Activated gamma-delta T cell treated with Interleukin-2 at 50 U/mL for 16 hours (primary cell): ENCODE measurements around the gene PPARA.

Experiments
- DNase-seq: peaks from one replicate; pipeline ENCODE4 v3.0.0-alpha.2; 2020

The PPARA gene

DNA sequence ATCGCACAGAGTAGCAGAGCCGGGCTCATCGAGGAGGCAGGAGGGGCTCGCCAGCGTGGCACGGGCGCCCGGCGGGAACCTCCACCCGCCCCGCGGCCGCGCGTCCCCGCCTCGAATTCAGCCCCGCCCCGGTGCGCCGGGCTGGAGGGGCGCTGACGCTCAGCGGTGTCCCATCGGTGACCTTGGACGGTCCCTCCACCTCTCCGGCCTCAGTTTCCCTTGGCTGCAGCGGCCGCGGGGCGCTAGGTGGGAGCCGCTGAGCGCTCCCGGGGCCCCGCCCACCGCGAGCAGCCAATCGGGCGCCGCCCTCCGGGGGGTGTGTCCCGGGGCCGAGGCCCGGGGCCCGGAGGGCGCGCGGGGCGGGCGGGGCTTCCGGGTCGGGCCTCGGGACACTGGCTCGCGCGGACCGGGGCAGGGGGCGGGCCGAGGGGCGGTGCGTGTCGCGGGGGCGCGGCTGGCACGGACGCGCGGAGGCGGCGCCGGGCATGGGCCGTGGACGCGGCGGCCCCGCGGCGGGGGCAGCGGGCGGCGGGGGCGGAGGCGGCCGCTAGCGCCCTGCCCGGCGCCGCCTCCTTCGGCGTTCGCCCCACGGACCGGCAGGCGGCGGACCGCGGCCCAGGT, at the start of gene PPARA:
Gene PPARA (plus strand): TSS at position 493 of the 621 bp plus-strand sequence. CDS start 47,858 bp downstream, outside the sequence.
- DNase-seq, result peak; percentile 81

GRCh38 chr22:46102159-46102558, 48.2 kb upstream of the PPARA start:
- no peak for DNase-seq

GRCh38 chr22:46102752-46103151, 47.6 kb upstream of the PPARA start:
- DNase-seq, result no peak

DNA sequence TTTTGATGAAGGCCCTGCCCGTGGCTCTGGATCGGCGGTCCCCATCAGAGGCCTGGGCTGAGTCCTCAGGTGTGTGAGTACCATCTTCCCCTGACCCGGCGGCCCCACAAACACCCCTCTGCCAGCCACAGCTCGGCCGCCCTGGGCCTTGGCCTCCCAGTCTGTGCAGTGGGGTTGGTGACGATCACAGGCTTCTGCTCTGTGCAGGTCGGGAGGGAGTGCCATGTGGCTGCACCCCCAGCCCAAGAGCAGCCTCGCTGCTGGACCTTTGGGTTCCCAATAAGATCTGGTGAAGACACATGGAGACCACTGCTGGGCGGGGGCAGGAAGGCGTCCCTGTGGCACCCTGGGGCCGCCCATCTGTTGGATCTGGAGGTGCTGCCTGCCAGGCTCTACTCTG, 47.1 kb upstream of the PPARA start:
- DNase-seq, result no peak

- no peak for DNase-seq
These were observed 46.7 kb upstream of the PPARA start for GRCh38 chr22:46103664-46104063.

DNA sequence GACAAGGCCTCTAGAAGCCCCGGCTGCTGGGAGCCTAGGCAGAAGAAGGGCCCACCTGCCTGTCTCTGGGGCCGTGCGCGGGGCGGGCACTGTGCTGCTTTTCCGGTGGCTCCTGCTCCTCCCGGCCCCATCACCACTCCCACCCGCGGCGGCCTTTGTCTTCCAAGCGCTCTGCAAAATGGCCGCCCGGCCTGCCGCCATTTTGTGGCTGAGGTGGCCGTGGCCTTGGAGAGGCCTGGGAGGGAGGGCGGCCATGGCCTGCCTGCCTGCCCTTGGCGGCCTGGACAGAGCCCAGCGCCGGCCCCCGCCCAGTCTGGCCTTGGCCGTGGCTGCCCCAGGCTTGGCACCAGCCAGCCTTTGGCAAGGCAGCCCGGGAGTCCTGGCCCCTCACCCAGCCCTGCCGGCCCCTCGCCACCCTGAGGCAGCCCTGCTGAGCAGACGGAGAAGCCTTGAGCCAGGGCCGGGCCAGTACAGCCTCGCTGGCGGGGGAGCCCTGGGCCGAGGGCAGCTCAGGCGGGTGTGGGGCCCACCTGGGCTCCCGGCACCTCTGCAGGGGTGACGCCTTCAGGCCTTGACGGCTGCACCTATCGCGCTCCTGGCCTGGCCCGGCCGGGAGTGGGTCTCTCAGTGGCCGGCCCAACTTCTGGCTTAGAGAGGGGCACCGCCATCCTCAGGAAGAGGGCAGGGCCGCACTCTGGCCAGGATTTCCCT, 46.0 kb upstream of the PPARA start:
- DNase-seq, result no peak

DNA sequence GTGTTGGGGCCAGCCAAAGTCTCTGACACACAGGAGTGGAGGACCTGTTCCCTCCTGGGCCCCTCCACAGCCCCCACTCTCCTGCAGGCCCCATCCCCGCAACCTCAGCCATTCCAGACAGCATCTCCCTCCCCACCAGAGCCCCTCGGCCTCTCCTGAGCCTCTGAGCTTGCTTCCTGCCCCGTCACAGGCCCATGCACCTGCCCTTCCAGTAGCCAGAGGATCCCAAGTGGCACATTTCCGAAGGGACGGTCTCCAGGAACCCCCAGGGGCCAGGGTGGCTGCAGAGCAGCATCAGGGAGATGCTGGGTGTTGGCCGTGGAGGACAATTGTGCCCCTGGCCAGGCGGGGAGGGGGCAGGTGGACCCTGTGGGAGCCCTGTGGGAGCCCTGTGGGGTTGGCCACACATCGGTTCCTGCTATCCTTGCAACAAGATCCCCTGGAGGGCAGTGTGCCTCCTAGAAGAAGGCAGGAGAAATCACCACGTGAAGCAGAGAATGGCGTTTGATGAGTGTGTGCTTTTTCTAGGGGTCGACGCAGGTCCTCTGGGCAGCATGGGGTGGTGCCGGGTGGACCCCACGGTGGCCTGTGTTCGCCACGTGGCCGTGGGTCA, 45.3 kb upstream of the PPARA start:
- DNase-seq, result no peak

DNA sequence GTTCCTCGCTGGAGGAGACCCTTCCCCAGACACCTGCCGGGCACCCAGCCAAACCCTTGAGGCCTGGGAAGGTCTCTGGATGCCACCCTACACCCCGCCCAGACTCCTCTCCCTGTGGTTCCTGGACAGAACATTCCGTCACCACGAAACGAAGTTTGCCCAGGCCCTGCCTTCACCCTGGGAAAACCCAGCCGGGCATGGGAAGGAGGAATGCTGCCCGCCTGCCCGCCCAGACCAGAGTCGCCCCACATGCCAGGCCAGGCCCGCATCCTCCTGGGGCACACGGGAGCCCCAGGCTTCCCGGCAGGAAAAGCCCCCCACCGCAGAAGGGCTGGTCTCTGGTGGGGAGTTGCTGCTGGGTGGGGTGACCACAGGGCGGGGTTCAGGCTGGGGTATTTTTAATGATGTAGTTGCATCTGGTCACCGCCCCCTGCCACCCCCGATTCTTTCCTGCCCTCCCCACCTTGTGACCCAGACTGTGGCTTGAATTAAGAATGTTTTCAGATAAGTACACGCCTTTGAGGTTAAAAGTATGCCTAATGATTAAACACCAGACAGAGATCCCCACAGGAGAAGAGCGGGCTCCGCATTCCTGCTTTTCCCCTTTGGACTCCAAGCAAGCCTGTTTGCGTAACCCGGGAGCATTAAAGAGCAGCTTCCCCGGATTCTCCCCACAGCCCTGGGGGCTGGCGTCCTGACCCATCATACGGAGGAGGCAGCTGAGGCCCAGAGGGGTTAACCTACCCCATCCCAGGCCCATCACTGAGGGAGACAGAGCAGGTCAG, 44.6 kb upstream of the PPARA start:
- DNase-seq, result no peak

GRCh38 chr22:46106279-46107022, 43.9 kb upstream of the PPARA start:
- no peak for DNase-seq

DNA sequence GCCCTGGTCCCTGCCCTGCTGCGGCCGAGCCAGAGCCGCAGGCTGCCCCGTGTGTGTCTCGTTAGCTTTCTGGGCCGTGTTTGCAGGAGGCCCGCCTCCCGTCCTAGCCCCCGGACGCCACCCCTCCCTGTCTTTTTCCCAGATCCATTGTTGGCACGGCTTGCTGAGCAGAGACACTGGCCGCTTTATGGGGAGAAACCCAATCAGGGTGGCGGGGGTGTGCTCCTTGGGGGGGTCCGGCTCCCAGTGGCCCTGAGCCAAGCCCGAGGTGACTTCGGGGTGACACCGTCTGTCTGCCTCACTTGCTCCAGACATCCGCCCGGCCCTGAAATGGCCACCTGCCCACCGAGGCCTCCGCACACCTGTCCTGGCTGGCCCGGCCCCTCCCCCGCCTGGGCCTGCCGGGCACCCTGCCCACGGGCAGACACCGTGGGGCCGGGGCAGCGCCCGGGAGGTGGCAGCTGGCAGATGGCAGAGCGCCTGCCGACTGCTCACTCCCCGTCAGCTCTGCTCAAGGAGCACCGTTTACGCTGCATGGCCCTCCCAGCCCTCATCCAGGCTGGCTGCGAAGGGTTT, 43.1 kb upstream of the PPARA start:
- no peak for DNase-seq

DNA sequence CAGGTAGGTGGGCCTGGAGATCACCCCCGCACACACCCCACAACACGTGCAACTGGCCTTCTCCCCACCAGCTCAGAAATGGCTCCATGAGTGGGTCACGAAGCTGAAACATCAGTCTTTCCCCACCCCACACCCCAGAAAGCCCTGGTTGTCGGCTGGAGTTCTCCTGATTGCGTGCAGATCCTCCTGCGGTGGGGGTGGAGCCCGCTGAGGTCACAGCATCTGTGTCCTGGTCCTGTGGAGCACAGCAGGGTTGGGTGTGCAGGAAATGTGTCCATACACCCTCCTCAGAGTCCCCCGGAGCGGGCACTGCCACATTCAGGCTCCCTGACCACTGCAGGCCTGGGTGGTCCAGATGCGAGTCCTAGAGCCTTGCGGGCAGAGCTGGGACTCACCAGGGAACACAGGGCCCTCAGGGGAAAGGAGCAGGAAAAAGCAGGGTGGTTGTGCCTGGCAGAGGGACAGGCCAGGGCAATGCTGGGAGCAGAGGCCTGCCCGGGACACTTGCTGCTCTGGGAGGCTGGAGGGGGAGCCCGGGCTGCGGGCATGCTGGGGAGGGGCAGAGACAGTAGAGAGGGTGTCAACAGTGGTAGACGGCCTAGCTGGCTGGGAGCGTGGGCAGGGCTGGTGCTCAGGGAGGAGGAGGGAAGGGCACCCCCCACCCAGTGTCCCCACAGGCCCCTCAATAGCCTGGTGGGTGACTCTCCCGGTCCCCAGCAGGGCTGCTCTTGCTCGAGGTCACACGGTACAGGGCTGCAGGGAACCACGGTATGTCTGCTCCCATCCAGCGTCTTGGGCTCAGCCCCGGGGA, 42.4 kb upstream of the PPARA start:
- DNase-seq, result no peak

GRCh38 chr22:46108564-46109473, 41.5 kb upstream of the PPARA start:
- no peak for DNase-seq

GRCh38 chr22:46109474-46110003, 40.8 kb upstream of the PPARA start:
- no peak for DNase-seq

DNA sequence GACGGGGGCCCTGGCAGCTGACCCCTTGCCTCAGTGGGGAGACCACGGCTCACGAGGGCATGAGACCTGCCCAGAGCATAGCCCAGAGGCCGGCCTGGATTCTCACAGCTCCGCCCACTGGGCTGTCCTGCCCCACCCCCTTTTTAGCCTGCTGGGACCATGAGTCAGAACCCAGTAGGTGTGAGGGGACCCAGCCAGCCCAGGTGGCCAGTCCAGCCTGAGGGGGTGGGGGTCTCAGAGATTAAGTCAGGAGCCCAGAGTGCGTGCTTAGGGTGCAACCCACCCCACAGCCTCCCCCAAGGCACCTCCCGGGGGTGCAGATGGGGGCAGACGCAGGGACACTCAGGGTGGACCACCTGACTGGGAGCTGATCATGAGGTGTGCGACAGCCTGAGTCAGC, 40.1 kb upstream of the PPARA start:
- no peak for DNase-seq

DNA sequence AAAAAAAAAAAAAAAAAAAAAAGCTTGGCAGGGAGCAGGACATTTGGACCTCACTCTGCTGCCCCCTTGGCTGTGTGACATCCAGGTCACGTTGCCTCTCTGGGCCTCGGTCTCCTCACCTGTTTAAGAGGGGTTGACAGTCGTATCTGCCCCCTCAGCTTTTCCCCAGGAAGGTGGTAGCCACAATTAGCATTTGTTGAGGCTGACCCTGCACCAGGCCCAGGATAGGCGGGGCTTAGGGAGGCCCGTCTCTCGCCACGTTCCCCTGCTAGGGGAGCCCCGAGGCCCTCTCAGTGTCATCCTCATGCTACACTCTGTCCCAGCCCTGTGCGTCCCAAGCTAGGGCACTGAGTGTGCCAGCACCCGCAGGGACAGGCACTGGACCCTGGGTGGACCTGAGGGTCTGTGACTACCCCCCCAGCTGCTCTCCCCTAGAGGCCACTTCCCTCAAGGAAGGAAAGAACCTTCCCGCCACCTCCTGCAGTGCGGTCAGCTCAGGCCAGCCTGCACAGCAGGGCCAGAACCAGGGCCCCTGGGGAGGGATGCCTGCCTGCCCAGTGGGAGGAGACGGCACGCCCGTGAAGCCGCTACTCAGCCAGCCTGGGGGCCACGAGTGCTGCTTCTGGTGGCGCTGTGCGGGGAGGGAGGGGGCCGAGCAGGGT, 38.5 kb upstream of the PPARA start:
- DNase-seq, result no peak

DNA sequence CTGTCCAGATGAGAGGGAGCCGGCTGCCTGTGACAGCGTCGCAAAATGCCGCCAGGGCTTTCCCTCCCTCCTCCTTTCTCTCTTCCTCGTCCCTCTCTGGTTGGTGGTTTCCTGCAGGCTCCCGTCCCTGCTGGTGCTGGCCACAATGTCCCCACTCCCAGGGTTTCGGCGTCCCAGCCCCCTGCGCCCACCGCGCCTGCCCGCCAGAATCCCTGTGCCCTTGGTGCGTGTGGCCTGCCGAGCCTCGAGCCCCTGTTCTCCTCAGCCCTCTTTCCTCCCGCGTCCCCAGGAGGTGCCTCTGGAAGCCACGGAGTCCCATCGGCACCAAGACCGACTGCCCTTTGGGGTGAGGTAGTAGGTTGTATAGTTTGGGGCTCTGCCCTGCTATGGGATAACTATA, 37.9 kb upstream of the PPARA start:
- no peak for DNase-seq

- no peak for DNase-seq
These were observed 37.0 kb upstream of the PPARA start for GRCh38 chr22:46113110-46113909.

GRCh38 chr22:46113910-46114517, 36.3 kb upstream of the PPARA start:
- DNase-seq, result no peak
